DMS114 treated with DMSO at 0.1 percent for 48 hours (cell line): ENCODE data around the gene PUM1.
A peak's percentile ranks its signal among the peaks of the same experiment; 100 is the strongest.
"Not testable (repeated sequence)": the region's sequence is repeated elsewhere in the genome, so short reads cannot be mapped to it uniquely, and the experiment has no call there.

Experiments
- DNase-seq: peaks from one replicate; lab custom pipeline; 2025; ENCODE audit not compliant: unreplicated experiment; lab: John Stamatoyannopoulos, UW

Gene PUM1

GRCh38 chr1:31064718-31065309 is 703 bp downstream of the PUM1 start:
- peak; percentile 44 for DNase-seq

DNA sequence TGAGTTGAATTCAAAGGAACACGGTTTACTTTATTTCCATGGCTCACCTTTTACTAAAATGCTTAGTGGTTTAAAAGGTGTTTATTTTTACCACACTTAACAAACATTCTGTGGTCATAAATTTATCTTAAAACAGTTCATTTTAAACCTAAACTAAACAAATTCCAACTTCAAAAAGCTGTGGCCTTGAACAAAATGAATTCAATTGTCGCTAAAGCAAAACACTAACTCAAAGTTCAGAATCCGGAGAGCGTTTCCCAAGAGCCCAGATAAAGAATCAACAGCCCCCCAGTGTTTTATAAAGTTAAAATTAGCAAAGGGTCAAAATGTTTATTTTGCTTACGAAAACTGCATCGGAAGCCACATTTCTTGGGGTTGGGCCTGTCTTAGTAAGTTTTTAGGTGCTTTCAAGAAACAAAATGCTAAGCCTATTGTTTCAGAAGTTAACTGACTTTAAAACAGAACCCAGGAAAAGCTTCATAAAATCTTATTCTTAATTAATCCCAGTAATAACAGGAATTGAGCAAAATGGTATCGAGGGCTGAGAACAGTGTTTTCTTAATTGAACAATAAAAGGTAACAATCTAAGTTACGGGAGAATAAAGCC is 1.3 kb downstream of the PUM1 start:
- DNase-seq = no peak

- no peak for DNase-seq
These were observed 1.9 kb downstream of the PUM1 start for GRCh38 chr1:31063631-31064030.

- no peak for DNase-seq
These were observed 2.6 kb downstream of the PUM1 start for GRCh38 chr1:31062867-31063380.

GRCh38 chr1:31062162-31062866 is 3.2 kb downstream of the PUM1 start:
- not testable (repeated sequence) for DNase-seq

DNA sequence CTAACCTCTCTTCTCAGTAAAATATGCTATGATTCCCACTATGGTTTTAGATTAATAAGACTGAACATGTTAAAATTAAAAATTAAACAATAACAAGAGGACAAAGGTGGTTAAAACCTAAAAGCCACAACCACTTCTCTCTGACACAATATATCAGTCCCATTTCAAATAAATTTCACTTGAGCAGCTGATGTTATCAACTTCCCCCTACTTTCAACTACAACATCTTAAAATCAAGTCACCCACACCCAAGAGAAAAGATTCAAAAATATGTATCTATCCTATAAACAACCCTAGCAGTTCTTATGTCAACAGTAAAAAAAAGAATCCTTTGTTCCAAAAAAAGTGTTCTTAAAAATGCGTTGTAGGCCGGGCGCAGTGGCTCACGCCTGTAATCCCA is 7.5 kb downstream of the PUM1 start:
- no peak for DNase-seq

GRCh38 chr1:31055953-31056352 is 9.6 kb downstream of the PUM1 start:
- DNase-seq = no peak

DNA sequence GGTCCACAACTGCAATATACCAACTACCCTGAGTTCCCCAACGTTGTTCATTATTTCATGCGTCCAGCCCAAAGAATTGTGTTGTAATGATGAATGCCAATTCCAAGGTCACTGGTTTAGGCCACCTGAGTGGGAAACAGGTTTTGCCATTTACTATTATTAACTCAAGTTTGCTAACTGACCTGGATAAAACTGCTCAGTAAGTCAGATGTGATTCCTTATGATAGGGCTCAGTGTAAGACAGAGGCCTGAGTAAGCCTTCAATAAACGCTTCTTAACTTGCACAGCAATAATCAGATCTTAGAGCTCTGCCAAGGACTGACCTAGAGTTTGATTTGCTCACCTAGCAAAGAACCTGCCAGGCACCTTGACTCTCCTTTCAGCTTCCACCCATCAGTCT is 10.0 kb downstream of the PUM1 start:
- DNase-seq = no peak

DNA sequence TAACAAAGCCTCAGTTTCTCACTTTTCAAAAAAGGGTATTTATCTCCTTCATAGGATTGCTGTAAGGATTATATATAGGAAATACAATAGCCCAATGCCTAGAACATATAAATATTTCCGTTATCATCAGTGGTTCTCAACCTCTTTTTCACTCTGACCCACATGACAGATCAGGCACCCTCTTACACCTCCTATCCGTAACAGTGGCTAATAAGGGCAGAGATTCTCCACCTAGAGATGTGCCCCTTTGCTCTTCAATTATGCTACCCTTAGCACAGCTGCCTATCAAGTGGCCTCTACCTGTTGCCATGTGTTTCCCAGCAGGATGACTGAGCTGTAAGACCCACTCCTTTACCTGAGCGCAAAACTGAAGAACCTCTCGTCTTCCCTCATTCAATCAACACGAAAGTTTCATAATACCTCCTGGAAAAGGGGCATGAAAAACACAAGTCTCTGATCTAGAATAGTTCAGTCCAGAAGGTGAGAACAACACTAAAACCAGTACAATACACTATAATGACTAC is 10.5 kb downstream of the PUM1 start:
- DNase-seq = no peak

DNA sequence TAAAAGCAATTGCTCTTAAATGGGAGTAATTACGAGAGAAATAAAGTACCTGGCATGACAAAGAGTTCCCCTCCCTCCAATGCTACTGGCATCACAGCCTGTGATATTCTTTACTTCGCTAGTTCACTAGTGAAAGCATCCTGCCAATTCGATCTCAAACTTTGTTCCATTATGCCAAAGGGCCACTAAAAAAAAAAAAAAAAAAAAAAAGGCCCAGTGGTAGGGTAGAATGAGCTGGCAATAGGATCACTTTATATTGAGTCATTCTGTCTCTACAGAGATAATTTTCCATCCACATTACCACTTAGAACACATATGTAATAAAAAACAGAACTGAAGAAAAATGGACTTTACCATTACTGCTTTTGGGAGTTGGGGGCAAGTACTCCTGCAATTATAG is 11.2 kb downstream of the PUM1 start:
- DNase-seq = no peak

DNA sequence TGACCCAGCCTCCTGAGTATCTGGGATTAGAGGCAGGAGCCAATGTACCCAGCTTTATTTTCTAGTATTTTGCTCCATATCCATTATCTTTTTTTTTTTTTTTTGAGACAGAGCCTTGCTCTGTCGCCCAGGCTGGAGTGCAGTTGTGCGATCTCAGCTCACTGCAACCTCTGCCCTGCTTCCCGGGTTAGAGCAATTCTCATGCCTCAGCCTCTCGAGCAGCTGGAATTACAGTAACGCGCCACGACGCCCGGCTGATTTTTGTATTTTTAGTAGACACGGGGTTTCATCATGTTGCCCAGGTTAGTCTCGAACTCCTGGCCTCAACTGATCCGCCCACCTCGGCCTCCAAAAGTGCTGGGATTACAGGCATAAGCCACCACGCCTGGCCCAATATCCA is 12.9 kb downstream of the PUM1 start:
- not testable (repeated sequence) for DNase-seq

- DNase-seq = no peak
These were observed 13.9 kb downstream of the PUM1 start for GRCh38 chr1:31051611-31052010.

- not testable (repeated sequence) for DNase-seq
These were observed 18.0 kb downstream of the PUM1 start for GRCh38 chr1:31047507-31047906.

- DNase-seq = no peak
These were observed 21.9 kb downstream of the PUM1 start for GRCh38 chr1:31043631-31044030.

GRCh38 chr1:31042656-31043055 is 22.9 kb downstream of the PUM1 start:
- no peak for DNase-seq

DNA sequence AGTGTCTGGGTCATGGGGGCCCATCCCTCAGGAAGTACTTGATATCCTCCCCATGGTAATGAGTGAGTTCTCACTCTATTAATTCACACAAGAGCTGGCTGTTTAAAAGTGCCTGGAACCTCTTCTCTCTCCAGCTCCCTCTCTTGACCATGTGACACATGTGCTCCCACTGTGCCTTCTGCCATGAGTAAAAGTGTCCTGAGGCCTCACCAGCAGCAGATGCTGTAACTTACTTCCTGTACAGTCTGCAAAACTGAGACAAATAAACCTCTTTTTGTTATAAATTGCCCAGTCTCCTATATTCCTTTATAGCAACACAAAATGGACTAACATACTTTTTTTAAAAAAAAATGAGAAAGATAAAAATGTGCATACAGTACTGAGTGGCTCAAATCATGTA is 24.0 kb downstream of the PUM1 start:
- DNase-seq = no peak

DNA sequence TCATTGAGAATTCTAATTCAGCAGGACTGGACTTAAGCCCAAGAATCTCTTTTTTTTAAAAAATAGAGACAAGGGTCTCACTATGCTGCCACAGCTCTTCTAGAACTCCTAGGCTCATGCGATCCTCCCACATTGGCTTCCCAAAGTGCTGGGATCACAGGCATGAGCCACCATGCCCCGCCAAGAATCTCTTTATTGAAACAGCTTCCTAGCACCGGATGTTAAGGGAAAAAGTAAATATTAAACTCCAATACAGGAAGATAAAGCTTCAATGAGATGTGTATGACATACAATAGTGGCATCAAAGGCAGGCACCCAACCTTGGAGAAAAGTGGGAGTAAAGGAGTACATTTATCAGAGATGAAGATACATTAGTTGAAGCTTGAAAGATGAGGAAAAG is 25.5 kb downstream of the PUM1 start:
- no peak for DNase-seq

GRCh38 chr1:31038935-31039334 is 26.6 kb downstream of the PUM1 start:
- DNase-seq = not testable (repeated sequence)

DNA sequence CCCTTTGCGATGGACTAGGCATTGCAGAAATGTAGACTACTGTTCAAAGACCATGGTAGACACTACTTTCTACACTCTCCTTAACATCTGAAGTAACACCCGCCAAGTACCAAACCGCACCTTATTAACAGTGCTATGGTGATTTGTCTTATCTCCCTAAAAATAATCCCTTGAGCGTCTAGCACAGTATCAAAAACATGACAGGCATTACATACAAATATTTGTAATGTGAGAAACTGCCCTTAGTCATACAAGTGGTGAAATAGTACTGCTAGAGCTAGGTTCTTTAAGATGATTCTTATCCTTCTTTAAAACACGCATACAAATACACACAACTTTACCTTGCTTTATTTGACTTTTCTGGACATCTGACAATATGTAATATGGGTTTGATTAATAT is 27.2 kb downstream of the PUM1 start:
- no peak for DNase-seq

GRCh38 chr1:31036749-31037500 is 28.6 kb downstream of the PUM1 start:
- no peak for DNase-seq

DNA sequence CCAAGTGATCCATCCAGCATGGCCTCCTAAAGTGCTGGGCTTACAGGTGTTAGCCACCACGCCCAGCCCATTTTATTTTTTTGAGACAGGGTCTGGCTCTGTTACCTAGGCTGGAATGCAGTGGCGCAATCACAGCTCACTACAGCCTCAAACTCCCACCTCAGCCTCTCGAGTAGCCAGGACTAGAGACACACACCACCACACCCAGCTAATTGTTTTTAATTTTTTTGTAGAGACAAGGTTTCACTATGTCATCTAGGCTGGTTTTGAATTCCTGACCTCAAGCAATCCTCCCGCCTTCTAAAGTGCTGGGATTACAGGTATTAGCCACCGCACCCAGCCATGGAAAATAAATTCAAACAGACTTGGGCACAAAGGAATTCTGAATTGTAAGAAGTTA is 31.9 kb downstream of the PUM1 start:
- DNase-seq = no peak
